IPS DF 4.7 (cell line): ENCODE measurements around the gene DELE1.

Source experiments
- DNase-seq: peaks from one replicate; pipeline ENCODE4 v3.0.0-alpha.2; 2013; ENCODE audit warnings: low spot score; ENCODE audit errors: extremely low read depth

Gene DELE1

DNA sequence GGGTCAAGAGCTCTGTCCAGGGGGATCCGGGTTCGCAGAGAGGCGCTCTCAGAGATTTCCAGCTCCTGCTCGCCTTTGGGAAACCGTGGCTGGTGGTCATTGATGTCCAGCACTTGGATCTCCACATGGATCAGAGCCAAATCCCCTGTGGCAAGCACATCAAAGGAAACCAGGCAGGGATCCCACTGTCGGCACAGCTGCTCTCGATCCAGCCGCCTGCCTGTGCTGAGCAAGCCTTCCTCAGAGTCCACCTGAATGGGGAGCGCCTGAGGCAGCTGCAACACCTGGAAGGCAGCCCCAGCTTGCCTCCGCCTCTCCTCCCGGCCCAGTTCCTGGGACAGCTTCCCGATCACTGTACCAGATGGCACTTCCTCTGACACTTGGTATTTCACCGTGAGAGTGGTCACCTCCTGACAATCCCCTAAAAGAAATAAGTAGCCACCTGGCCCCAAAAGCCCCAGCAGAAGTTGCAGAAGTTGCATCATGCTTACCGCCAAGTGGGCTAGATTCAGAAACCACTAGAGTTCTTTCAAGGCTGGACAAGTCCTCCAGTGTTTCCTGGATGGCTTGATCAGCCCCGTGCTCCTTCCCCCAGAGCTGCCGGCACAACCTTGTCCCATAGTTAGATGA is 33.8 kb downstream of the DELE1 start:
- DNase-seq, result no peak

DNA sequence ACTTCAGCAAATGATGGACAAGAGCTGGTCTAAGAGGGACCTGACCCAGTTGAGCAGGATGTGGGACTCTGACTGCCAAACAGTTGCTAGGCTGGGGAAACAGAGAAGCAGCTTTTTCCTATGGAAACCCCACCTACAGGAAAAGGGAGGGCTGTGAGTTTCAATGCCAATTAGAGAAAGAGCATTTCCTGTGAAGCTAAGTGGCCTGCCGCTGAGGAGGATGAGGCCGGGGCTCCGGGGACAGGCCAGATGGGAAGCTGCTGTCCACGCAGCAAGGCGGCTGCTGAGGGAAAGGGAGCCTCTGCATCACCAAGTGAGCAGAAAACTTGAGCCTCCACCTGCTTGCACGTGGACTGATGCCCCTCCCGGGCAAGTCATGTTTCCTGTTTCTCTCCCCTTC is 34.4 kb downstream of the DELE1 start, which contains the start of gene PCDH12:
PCDH12 (minus strand) TSS at position 90 of the 400 bp plus-strand sequence. CDS start 351 bp downstream, outside the sequence.
- no peak for DNase-seq

DNA sequence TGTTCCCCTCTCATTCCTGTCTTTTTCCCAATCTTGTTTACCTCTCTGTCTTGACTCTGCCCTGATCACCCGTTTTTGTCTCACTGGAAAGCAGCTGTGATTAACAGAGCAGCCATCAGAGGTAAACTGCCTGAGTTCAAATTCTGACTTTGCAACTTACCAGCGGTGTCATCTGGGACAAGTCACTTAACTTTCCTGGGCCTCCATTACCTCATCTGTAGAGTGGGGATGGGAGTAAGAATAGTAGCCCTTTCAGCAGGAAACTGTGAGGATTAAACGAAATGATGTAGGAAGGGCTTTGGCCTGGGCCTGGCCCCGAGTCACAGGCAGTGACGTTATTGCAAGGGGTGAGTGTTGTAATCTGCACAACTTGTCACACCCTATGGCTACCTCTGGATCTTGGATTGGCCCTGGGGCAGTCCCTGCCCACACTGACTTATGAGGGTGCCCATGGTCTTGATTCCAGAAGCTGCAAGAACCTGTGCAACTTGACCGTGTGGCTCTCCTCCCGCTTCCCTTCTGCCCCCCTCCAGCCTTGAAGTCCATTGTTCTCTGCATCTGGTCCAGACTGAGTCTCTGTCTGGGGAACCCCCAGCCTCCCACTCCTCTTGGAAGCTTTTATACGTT is 35.0 kb downstream of the DELE1 start:
- no peak for DNase-seq

DNA sequence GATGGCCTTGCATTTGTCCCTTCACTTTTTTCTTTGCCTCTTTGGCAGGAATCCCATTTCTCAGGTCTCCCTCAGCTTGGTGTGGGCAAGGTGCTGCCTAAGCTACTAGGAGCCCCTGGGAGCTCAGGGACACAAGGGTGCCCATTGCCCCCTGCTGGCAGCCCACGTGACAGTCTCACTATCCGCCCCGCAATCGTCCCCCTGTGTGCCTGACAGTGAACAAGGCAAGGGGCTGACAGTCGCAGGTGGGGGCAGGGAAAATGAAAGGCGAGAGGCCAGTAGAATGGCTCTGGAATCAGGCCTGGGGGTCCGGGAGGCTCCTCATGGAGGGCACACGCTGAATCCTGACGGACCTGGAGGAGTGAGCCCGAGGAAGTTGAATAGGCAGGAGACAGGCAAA is 36.3 kb downstream of the DELE1 start:
- DNase-seq, result no peak

DNA sequence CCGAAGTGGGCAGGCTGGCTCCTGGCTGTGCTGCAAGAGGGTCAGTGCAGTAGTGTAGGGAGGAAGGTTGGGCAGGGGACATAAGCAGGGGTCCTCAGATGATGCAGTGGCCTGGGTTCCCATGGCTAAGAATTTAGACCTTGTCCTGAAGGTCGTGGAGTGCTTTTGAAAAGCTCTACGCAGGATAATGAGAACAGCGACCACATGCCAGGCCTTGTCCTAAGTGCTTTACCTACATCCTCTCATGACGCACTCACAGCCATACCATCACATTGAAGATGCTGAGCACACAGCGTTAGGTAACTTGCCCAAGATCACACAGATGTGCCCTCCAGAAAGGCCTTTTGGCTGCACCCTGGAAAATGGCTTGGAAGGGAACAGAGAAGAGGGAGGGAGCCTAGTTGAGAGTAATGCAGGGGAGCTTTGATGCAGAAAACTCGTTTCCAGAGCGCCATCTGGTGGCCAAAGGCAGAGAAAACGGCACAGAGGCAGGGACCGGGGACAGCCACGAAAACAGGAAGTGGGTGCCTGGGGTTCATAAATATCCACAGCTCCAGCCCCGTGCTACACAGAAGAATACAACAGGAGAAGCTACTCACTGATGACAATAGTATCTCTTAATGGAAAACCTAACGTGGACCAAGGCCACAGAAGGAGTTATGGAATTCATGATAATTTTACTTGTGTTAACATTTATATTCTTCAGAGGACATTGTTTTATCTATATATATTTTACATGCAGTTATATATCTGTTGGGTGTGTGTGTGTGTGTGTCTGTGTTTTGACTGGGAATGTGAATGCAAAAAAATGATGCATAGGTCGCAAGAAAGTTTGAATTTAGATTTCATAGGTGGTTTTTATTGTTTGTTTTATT is 37.0 kb downstream of the DELE1 start:
- no peak for DNase-seq

DNA sequence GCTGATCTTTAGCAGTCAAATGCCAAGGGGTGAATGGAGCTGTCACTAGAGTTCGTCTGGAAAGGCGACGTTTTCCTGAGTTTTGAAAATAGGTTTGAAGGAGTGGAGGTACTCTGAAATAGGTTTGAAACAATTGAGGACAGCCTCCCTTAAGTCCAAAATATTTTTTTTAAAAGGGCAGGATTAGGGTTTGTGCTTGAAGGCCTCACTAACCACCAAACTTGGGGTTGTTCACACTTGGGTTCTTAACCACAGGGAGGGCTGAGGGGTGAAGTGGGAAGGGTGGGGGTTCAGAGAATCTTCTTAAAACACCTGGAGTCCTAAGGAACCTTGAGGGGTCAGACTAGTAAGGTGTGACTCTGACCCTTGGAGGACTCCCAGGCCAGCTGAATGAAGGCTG is 37.8 kb downstream of the DELE1 start:
- no peak for DNase-seq

DNA sequence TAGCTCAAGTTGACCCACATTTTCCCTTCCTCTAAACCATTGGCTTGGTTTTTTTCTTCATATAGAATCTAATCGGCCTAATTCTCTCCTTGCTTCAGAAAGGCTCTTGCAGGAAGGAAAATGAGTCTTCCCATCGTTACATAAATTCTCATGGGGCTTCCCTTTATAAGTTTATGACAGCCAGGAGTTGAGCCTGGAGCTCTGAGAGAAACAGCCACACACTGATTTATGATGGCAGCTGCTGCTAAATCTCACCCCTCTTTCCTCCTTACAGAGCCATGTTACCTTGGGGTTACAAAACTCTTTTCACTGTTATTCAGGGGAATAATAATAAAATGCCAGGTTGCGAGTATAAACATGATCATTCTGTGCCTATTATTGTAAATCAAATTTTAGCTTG is 40.0 kb downstream of the DELE1 start:
- DNase-seq, result no peak

DNA sequence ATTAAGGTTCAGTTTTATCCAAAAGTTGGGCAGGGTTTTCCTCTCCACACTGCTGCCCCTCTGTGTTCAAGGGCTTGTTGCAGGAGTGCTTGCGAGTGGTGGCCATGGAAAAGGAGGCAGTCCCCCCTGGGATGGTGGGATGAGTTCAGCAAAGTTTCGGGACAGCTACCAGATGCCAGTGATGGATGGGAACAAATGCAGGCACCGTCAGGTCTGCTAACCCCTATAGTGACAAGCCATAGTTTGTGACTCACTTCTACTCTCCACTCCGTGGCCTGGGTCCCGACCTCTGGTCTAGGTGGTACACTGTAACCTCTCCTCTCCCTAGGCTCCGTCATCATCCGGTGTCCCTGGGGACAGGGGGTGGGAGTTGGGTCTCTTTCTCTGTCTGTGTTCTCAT is 41.4 kb downstream of the DELE1 start:
- no peak for DNase-seq

DNA sequence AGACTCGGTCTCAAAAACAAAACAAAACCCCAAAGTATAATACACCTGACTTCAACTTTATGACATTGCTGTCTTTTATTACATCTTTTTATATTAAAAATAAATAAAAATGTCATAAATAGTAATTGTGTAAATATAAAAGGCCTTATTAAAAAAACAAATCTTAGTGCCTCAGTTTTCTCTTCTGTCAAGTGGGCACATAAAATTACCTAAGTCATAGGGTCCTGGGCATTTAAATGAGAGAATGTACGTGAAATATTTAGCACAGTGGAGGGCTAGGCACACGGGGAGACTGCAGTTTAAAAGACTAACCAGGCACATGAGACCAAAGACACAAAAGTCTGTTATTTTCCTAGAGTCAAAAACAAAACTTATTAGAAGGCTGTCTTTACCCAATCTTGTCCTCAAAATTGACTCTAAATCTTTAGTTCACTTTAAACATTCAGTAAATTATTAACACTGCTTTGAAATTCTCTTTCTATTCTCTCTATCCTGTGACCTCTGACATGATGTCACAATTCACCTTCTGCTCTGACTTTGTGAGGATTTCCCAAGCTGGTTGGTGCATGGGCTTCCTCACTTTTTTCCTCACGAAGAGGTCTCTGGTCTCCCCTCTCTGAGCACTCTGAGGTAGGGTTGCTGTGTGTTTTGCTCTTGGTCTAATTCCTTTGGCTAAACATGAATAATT is 42.7 kb downstream of the DELE1 start:
- no peak for DNase-seq

DNA sequence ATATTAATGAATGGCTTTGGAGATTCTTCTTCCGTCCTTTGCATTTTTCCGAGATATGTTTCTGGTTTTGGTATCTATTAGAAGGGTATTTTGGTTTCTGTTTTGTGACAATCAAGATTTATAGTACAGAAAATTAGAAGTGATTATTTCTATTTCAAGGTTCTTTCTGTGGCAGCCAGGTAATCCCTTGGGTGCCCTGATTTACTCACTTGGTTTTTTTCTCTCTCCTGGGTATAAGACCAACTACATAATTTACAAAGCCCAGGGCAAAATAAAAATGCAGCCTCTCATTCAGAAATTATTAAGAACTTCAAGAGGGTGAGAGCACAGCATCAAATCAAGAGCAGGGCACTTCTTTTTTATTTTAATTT is 43.3 kb downstream of the DELE1 start:
- DNase-seq, result no peak

DNA sequence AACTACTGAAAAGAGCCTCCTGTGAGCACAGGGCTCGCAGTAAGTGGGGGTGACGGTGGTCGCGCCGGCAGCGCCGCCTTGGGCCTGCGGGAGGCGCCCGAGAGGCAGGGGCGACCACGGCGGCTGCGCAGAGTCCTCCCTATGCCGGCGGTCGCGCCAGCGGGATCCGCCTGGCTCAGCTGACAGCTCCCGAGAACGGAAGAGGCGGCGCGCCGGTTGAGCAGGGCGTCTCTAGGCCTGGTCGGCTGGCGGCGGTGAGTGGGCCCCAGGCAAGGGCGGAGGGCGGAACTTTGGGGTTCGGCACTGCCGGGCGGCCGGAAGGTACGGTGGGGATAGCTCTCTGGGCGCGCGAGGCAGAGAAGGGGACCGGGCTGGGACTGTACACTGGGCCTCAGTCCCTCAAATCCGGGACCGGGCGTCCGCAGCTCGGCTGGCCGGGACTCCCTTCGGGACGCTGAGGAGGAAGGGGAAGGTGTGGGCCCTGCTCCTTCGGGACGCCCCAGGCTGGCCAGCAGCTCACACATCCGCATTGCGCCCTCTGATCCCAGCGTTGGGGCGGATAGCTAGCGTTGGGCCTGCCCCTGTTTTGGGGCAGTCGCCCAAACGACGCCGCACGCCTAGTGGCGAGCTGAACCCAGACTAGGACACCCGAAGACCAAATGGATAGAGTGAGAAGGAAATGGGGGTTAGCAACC is 45.4 kb downstream of the DELE1 start, which contains the start of gene RNF14:
RNF14 (plus strand) TSS at position 192 of the 695 bp plus-strand sequence. CDS start 4,484 bp downstream, outside the sequence.
- DNase-seq, result no peak

DNA sequence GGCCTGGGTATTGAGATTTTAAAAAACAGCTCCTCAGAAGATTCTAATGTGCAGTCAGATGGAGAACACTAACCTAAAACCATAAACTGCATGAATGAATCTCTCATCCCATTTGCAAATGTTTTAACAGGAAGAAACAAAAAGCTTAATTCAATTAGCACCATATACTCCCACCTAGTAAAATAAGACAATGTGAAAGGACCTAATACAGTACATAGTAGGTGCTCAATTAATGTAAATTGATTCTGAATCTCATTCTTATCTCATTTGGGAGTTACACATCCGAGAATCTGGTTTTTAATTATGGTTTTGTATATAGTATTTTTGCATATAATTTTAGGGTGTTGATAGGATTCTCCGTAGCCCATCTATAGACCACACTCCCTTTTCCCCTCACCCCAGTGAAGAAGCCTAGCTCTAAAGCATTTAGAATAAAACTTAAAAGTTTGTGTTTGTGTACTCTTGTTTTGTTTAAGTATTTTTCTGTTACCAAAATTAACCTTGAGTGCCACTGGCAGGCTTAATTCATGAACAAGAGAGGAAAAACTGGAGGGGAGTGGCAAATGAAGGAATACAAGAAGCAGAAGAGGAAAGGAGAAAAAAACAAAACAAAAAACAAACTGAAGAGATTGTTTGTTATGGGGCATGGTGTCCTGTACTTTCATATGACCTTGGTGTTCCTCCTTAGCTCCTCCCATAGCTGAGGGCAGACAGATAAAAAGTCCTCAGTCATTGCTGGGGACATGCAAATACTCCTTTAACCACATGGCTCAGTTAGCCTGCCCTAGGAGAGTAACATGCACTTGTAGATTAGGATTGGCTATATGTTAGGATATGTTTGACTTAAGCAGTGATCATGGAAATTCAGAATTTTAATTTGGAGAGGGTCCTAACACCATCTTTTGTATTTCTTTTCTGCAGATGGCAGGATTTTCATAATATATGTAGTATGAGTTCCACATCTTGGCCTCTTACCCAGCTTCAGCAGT is 46.4 kb downstream of the DELE1 start:
- DNase-seq, result no peak

DNA sequence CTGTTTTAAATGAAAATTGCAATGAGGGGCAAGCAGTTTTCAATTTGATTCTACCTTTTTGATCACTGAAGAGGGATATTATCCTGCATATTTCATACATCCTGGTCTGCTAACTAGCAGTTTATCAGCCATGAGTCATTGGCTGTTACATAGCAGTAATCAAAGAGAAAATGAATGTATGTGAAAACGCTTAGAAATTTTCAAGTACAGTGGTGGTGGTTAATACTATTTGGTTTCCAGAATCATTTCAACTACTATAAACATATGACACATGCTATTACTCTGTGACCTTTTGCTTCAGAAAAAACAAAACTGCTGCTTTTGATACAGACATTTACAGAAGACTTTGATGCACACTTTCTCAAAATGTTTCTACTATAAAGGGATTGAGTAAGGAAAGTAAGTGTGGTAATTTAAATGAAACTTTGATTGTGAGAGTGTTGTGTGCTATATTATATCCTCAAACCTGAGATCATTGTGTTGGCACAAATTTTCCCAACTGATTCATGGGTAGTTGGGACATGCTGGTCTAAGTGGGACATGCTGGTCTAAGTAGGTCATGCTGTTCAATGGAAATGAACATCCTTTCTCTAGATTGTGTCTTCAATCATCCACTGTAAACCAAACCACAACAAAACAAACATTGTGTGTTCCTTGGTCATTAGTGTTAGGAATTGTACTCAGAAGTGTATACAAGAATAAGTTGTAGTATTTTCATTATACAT is 50.4 kb downstream of the DELE1 start:
- no peak for DNase-seq

DNA sequence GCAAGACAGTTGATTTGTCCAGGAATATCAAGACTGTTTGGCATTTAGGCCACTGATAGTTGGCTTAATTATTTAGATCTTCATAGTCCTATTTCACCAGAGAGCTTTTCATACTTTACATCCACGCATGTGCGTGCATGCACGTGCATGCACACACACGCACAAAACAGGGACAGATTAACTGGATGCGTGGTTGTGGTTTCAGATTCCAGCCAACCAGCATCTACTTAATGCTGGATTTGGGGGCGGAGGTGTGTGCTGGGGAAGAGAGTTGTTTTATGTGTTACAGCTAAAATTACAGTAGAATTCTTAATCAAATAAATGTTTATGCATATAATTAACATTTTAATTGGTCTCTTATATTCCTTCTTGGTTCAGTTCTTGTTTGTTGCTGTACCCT is 52.5 kb downstream of the DELE1 start:
- no peak for DNase-seq

DNA sequence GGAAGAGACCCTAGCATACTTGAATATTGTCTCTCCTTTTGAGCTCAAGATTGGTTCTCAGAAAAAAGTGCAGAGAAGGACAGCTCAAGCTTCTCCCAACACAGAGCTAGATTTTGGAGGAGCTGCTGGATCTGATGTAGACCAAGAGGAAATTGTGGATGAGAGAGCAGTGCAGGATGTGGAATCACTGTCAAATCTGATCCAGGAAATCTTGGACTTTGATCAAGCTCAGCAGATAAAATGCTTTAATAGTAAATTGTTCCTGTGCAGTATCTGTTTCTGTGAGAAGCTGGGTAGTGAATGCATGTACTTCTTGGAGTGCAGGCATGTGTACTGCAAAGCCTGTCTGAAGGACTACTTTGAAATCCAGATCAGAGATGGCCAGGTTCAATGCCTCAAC is 54.7 kb downstream of the DELE1 start:
- no peak for DNase-seq

DNA sequence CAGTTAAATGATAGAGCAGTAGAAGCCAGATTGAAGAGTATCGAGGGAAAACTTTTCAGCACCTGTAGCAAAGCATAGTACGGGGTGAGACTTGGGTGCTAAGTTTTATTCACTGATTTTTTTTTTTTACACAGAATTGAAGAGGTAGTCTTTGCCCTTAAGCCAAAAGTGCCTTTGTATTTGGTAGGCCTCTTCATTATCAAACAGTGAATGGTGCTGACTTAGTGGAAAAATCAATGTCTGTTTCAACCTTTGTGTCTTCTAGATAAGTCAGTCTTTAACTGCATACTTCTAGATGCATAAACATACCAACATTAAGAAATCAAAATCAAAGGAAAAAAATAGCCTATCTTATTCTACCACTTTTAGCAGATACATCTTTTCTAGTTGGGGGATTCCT is 59.0 kb downstream of the DELE1 start:
- no peak for DNase-seq

DNA sequence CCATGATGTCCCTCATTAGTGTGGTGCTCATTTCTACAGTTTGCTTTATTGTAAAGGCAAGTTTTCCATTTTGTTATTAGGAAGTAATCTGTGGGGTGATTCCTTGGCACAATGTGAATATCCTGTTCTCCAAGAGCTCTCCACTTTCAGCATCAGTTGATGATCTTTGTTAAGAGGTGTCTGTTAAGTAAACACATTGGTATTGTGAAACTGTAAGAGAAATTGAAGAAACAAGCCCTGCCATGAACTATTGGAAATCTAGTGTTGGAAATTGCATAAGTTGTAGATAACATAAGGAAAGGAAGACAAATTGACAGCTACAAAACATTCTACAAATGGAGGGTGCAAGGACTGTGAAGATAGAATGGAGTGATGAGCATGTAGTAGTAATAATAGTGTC is 62.4 kb downstream of the DELE1 start:
- no peak for DNase-seq

DNA sequence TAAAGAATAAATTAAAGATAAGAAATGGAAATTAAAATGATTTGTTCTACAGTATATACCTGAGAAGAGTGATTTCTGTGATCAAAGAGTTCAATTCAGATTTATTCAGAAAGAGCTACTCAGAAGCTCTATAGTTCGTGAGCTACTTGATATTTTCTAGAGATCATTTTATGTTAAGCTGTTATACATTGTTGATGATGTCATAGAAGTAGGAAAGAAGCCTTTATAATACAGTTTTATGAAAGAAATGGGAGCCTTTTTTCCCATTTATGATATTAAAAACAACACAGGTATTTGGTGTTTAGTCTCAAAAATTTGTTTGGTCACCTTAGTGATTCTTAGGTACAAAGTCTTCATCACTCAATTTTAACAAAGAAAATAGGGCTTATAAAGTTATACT is 66.0 kb downstream of the DELE1 start:
- no peak for DNase-seq
